Kidney epithelial cell (primary cell): ENCODE measurements around the gene COPS7A. TPM values are rescaled to one million over a fixed set of nuclear protein-coding genes. Genes with fewer than 3 reads are reported as not detected.

Experiments used
- DNase-seq: peaks from one replicate; pipeline ENCODE4 v3.0.0-alpha.2; 2010; ENCODE audit warnings: low read depth
- H3K27me3 ChIP-seq: 2 replicates; pipeline ENCODE4 v1.6.0; 2011; ENCODE audit warnings: low read length; ENCODE audit not compliant: control insufficient read depth, insufficient read depth
- H3K36me3 ChIP-seq: 2 replicates; pipeline ENCODE4 v1.5.1; 2011; ENCODE audit warnings: low read length; ENCODE audit not compliant: control insufficient read depth, insufficient read depth
- H3K4me3 ChIP-seq: 2 replicates; pipeline ENCODE4 v1.5.1; 2011; ENCODE audit warnings: low read depth, mild to moderate bottlenecking, control low read depth, low read length
- CTCF ChIP-seq: IDR thresholded peaks from 2 replicates; pipeline ENCODE4 v1.5.1; 2011; ENCODE audit warnings: mild to moderate bottlenecking, moderate library complexity, low read length, control low read depth, inconsistent platforms; ENCODE audit not compliant: insufficient read depth, poor library complexity, severe bottlenecking
- total RNA-seq: library from RNA; depleted of rRNA; stranded (reverse); fragments of >200 nt; gene quantifications from 2 replicates; pipeline ENCODE4 v1.2.3, GENCODE V29; 2015

The COPS7A gene
- total RNA-seq, 1 donor from 2014 or later, result 69.1 TPM

DNA sequence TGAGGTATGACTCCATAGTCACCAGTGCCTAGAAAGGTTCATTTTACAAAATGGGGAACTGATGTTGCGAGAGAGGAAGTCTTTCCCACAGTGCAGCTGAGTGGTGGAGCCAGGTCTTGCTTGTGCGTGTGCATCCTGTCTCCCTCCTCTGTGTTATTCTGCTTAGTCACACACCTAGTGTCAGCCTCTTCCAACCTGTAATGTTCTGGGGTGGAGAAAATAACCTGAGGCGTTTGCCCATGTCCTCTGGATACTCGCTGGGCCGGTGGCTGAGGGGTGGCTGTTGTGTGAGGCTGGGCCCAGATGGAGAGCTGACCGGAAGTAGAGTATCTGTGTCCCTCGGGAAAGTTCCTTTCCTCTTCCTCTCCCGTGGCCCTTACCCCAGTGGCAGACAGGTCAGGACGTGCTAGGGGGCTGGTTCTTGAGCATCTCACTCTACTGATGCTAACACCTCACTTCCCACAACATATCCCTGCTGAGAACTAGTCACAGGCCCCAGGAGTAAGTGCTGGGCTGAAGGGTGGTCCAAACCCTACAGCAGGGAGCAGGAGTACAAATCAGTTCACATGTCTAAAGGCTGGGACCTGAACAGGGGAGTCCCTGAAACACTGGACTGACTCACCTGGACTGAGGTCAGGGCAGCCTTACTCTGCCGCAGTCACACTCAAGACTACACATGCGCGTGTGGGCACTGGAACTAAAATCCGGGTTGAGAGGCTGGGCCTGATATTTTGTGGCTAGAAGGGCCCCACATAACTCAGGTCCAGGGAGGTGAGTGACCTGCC is 22.1 kb downstream of the COPS7A start:
- peaks cover 1% of the 10 kb centered on the region for H3K36me3 ChIP-seq
- H3K27me3 ChIP-seq, result no peaks in the 10 kb centered on the region
- H3K4me3 ChIP-seq, result no peak overlapping the region
- no peak for DNase-seq
- no peak for TF ChIP-seq CTCF

GRCh38 chr12:6747216-6747615 is 23.4 kb downstream of the COPS7A start:
- Histone ChIP-seq H3K4me3 (no peak overlapping the region), H3K27me3 (no peaks in the 10 kb centered on the region), H3K36me3 (peaks cover 1% of the 10 kb centered on the region)
- no peak for DNase-seq
- no peak for TF ChIP-seq CTCF

GRCh38 chr12:6748761-6749160 is 24.9 kb downstream of the COPS7A start:
- DNase-seq, result no peak
- Histone ChIP-seq H3K36me3 (peaks cover 1% of the 10 kb centered on the region), H3K4me3 (no peak overlapping the region), H3K27me3 (no peaks in the 10 kb centered on the region)
- TF ChIP-seq CTCF, result no peak

GRCh38 chr12:6750506-6750905 is 26.7 kb downstream of the COPS7A start:
- Histone ChIP-seq H3K4me3 (no peak overlapping the region), H3K36me3 (peaks cover 1% of the 10 kb centered on the region), H3K27me3 (no peaks in the 10 kb centered on the region)
- no peak for DNase-seq
- no peak for TF ChIP-seq CTCF

DNA sequence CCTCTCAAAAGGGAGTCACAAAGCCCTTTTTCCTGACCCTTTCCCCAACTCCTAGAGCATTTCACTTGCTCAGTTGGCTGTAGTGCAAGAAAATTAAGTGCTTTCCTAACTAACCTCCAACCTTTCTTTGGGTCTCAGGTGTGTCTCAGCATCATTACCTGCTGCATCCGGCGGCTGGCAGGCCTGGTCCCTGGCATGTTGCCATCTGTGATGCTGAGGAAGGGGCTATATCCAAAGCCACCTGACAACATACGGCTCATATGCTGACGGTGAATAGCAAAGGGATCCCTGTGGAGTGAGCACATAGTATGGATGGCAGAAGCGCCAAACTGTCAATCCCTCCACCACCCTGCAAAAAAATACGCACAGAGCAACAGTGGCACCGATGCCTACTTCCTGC is 27.9 kb downstream of the COPS7A start:
- Histone ChIP-seq H3K27me3 (no peaks in the 10 kb centered on the region), H3K36me3 (peaks cover 1% of the 10 kb centered on the region), H3K4me3 (peak overlapping the region; percentile 95)
- no peak for DNase-seq
- no peak for TF ChIP-seq CTCF
